Mesodermal cell (in vitro differentiated cells): ENCODE results near the gene OR7G1.
A peak's percentile ranks its signal among the peaks of the same experiment; 100 is the strongest.
"Not testable (repeated sequence)": the region's sequence is repeated elsewhere in the genome, so short reads cannot be mapped to it uniquely, and the experiment has no call there.

Experiments
- H3K27ac ChIP-seq: 2 replicates; pipeline ENCODE4 v1.7.0; 2013; ENCODE audit warnings: mild to moderate bottlenecking, low read depth, low read length, moderate library complexity; ENCODE audit not compliant: severe bottlenecking
- H3K36me3 ChIP-seq: 2 replicates; pipeline ENCODE4 v1.7.1; 2013; ENCODE audit warnings: mild to moderate bottlenecking, low read length, moderate library complexity; ENCODE audit not compliant: control insufficient read depth, insufficient read depth
- H3K4me1 ChIP-seq: one replicate; pipeline ENCODE4 v1.7.1; 2013; ENCODE audit warnings: mild to moderate bottlenecking, low read length; ENCODE audit not compliant: insufficient read depth, control insufficient read depth, poor library complexity, severe bottlenecking
- H3K4me3 ChIP-seq: 2 replicates; pipeline ENCODE4 v1.7.0; 2013; ENCODE audit warnings: low read length, control low read depth, mild to moderate bottlenecking; ENCODE audit not compliant: insufficient read depth, poor library complexity, severe bottlenecking; ENCODE audit errors: extremely low read depth
- H3K9me3 ChIP-seq: 2 replicates; pipeline ENCODE4 v1.7.1; 2013; ENCODE audit warnings: mild to moderate bottlenecking, low read length, moderate library complexity; ENCODE audit not compliant: control insufficient read depth
- WGBS, 2 experiments: methylation state at CpG; one replicate each; pipeline ENCODE4 v1.1.5; 2013; ENCODE audit warnings: missing lambda C conversion rate in 2 of 2; ENCODE audit not compliant: insufficient coverage in 2 of 2; 5-methylcytosine and 5-hydroxymethylcytosine counted together

The OR7G1 gene

GRCh38 chr19:9078651-9079050, 36.9 kb downstream of the OR7G1 start:
- peaks cover 6% of the 10 kb centered on the region for H3K4me1 ChIP-seq
- H3K4me3 ChIP-seq: no peak overlapping the region
- WGBS, 2 experiments: 73 to 100% methylated on average over 2 to 3 of the region's 4 CpGs
- no peak overlapping the region for H3K27ac ChIP-seq
- H3K36me3 ChIP-seq: no peaks in the 10 kb centered on the region
- no peaks in the 10 kb centered on the region for H3K9me3 ChIP-seq

GRCh38 chr19:9076901-9077300, 38.7 kb downstream of the OR7G1 start:
- H3K4me3 ChIP-seq: no peak overlapping the region
- 88 to 94% methylated on average over 10 of the region's 10 CpGs for WGBS, 2 experiments
- H3K27ac ChIP-seq: no peak overlapping the region
- H3K9me3 ChIP-seq: no peaks in the 10 kb centered on the region
- H3K4me1 ChIP-seq: peaks cover 6% of the 10 kb centered on the region
- H3K36me3 ChIP-seq: no peaks in the 10 kb centered on the region

GRCh38 chr19:9075064-9075949, 40.3 kb downstream of the OR7G1 start:
- no peaks in the 10 kb centered on the region for H3K36me3 ChIP-seq
- H3K9me3 ChIP-seq: no peaks in the 10 kb centered on the region
- WGBS, 2 experiments: 26 to 39% methylated on average over 7 to 15 of the region's 16 CpGs
- no peak overlapping the region for H3K4me3 ChIP-seq
- peaks cover 6% of the 10 kb centered on the region for H3K4me1 ChIP-seq
- peak overlapping the region; percentile 79 for H3K27ac ChIP-seq

GRCh38 chr19:9073806-9074205, 41.8 kb downstream of the OR7G1 start:
- H3K36me3 ChIP-seq: no peaks in the 10 kb centered on the region
- no peak overlapping the region for H3K27ac ChIP-seq
- no peak overlapping the region for H3K4me3 ChIP-seq
- H3K4me1 ChIP-seq: peaks cover 6% of the 10 kb centered on the region
- H3K9me3 ChIP-seq: no peaks in the 10 kb centered on the region
- WGBS, 2 experiments: 34 to 35% methylated on average over 4 of the region's 6 CpGs

GRCh38 chr19:9071720-9072119, 43.8 kb downstream of the OR7G1 start:
- 88% methylated on average over 6 of the region's 6 CpGs; no CpG with 5 or more reads in 1 of the 2 experiments for WGBS, 2 experiments
- not testable (repeated sequence) for H3K9me3 ChIP-seq, H3K4me1 ChIP-seq, H3K4me3 ChIP-seq, H3K27ac ChIP-seq, H3K36me3 ChIP-seq

- H3K27ac ChIP-seq: no peak overlapping the region
- peaks cover under 1% of the 10 kb centered on the region for H3K4me1 ChIP-seq
- no peak overlapping the region for H3K4me3 ChIP-seq
Measured at GRCh38 chr19:9070066-9070465, 45.5 kb downstream of the OR7G1 start.

GRCh38 chr19:9065457-9066014, 50.0 kb downstream of the OR7G1 start:
- H3K36me3 ChIP-seq: no peaks in the 10 kb centered on the region
- H3K4me3 ChIP-seq: no peak overlapping the region
- WGBS, 2 experiments: 81 to 90% methylated on average over 11 to 12 of the region's 12 CpGs
- no peaks in the 10 kb centered on the region for H3K9me3 ChIP-seq
- H3K4me1 ChIP-seq: no peaks in the 10 kb centered on the region
- no peak overlapping the region for H3K27ac ChIP-seq

More at GRCh38 chr19:9070066-9070465, 45.5 kb downstream of the OR7G1 start:
- H3K9me3 ChIP-seq: no peaks in the 10 kb centered on the region
- WGBS, 2 experiments: 25 to 45% methylated on average over 3 to 5 of the region's 5 CpGs
- no peaks in the 10 kb centered on the region for H3K36me3 ChIP-seq
